ENCODE measurements around the gene PPP6R1. TPM values are rescaled to one million over a fixed set of nuclear protein-coding genes. Genes with fewer than 3 reads are reported as not detected.

Gene PPP6R1
- total and polyA plus RNA-seq, 8 donors, result 15.3 to 33.1 (median 21.5) TPM

DNA sequence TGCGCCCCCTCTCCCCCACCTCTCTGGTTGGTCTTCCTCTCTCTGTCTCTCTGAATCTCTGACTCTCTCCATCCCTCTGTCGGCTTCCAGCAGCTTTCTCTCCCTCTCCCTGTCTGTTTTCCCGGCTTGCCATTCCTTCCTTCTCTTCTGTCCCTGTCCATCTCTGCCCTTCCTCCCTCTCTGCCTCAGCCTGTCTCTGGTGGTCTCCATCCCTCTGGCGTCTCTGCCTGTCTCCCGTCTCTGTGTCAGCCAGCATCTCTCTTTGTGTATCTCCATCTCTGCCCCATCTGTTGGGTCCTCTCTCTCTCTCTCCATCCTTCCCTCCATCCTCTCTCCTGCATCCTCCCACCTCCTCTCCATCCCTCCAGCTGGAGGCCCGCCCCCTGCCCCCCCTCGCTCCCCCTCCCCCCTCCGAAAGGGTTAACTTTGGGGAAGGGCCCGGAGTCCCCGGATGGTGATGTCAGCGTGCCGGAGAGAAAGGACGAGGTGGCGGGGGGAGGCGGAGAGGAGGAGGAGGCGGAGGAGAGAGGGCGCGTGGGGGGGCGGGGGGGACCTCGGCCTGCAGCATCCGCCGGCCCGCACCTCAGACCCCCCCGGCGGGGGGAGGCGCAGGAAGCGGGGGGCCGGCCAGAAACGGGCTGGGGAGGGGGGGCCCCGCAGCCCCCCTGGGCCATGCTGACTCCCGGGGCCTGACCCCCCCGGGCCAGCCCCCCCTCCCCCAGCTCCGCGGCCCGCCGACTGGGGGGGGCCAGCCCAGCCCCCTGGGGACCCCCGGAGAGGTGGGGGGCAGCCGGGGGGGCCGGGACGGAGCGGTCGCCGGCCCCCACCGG is 24.9 kb upstream of the PPP6R1 start, which contains the start of gene BRSK1:
Gene BRSK1, plus strand, starts transcription at position 450 of the 830 bp plus-strand sequence. CDS start 446 bp downstream, outside the sequence.
- ATAC-seq (no peak), DNase-seq (no peak), FAIRE-seq (no peak)
- intact Hi-C loops (cut with DNase I), result no loop called here
- Histone ChIP-seq H3K27ac (no peak within 1 kb of the TSS), H3K36me3 (no peaks in the 10 kb centered on the region), H3K4me1 (peaks cover 5 to 8% (median 6%) of the 10 kb centered on the region in 3 donors), H3K4me3 (peak within 1 kb of the TSS in 1 of 4 donors; percentile 30), H3K27me3 (no peaks in the 10 kb centered on the region), H3K9me3 (no peaks in the 10 kb centered on the region)
- 4 to 12% methylated on average over 15 to 35 of the region's 44 CpGs for WGBS, 2 donors
- TF ChIP-seq, protein P1, sequence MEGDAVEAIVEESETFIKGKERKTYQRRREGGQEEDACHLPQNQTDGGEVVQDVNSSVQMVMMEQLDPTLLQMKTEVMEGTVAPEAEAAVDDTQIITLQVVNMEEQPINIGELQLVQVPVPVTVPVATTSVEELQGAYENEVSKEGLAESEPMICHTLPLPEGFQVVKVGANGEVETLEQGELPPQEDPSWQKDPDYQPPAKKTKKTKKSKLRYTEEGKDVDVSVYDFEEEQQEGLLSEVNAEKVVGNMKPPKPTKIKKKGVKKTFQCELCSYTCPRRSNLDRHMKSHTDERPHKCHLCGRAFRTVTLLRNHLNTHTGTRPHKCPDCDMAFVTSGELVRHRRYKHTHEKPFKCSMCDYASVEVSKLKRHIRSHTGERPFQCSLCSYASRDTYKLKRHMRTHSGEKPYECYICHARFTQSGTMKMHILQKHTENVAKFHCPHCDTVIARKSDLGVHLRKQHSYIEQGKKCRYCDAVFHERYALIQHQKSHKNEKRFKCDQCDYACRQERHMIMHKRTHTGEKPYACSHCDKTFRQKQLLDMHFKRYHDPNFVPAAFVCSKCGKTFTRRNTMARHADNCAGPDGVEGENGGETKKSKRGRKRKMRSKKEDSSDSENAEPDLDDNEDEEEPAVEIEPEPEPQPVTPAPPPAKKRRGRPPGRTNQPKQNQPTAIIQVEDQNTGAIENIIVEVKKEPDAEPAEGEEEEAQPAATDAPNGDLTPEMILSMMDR (IDR thresholded peaks at IDR 0.05), result no peak

DNA sequence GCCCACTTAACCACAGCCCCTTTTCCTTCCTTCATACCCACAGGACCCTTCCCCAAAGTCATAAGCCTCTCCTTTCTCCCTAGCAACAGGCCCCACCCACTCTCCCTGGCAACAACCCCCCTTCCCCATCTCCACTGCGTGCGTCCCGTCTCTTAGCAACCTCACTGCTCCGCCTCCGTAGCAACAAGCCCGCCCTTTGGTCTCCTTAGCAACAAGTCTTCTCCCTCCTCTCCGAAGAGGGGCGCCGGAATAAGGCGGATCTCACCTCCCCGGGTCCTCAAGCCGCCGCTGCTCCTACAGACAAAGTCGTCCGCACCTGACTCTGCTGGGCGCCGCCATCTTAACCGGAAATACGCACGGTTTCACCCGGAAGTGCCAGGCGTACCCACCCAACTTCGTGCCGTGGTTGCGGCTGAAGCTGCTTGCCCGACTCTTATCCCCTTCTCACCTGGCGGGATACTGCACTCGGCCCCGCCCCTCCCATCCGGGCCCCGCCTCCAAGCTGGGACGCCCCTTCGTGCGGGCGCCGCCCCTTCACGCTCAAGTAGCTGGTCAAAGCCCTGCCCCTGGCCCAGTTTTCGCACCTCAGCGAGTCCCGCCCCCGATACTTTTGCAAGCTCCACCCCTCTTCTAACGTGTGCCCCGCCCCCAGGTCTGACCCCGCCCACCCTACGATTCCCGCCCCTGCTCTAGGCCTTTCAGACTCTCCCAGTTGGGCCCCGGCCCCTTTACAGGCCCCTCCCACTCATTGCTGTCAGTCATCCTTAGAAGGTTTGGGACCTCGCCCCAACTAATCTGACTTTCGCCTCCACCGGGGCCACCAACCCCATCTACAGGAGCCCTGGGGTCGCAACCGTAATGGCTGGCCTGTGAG is 21.2 kb upstream of the PPP6R1 start, which contains the start of gene HSPBP1:
Gene HSPBP1, minus strand, starts transcription at position 341 of the 874 bp plus-strand sequence. CDS start 502 bp downstream, outside the sequence.
- H3K27me3 ChIP-seq, result no peaks in the 10 kb centered on the region
- no peak for FAIRE-seq
- peak within 1 kb of the TSS; percentile 51 to 84 (median 60) for H3K4me3 ChIP-seq
- peak within 1 kb of the TSS; percentile 58 to 74 (median 68) for H3K27ac ChIP-seq
- intact Hi-C loops (cut with DNase I), result no loop called here
- no peaks in the 10 kb centered on the region for H3K9me3 ChIP-seq
- TF ChIP-seq, protein P1 (IDR thresholded peaks at IDR 0.05), result no peak
- WGBS, 2 donors, result 4% methylated on average over 52 of the region's 52 CpGs
- H3K4me1 ChIP-seq, result peaks cover 5 to 8% (median 7%) of the 10 kb centered on the region in 3 donors
- peaks cover 0 to 11% (median 0%) of the 10 kb centered on the region in 3 donors for H3K36me3 ChIP-seq
- DNase-seq, result peak; percentile 94 to 99 (median 96)
- peak; percentile 93 to 96 (median 94) for ATAC-seq

DNA sequence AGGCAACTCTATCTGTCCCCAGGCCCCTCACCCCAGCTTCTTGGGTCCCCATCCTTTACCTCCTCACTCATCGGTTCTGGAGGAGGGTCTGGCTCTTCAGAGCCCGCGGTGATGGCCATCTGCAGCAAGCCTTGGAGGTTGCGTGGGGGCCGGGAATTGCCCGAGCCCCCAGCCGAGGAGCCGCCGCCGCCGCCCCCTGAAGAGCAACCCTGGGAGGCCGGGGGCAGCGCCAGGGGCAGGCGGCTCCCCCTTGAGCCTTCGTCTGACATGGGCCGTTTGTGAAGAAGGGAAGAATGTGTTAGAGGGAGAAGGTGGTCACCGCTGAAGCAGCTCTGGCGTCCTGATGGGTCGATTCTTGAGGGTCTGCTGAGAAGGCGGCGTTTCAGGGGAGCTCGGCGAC is 20.5 kb upstream of the PPP6R1 start:
- H3K27me3 ChIP-seq, result no peaks in the 10 kb centered on the region
- H3K4me1 ChIP-seq, result peaks cover 5 to 8% (median 7%) of the 10 kb centered on the region in 3 donors
- peak overlapping the region; percentile 51 to 84 (median 60) for H3K4me3 ChIP-seq
- intact Hi-C loops (cut with DNase I), result no loop called here
- no peak for FAIRE-seq
- WGBS, 2 donors, result 1 to 2% methylated on average over 23 of the region's 23 CpGs
- H3K36me3 ChIP-seq, result peaks cover 0 to 11% (median 0%) of the 10 kb centered on the region in 3 donors
- TF ChIP-seq, protein P1 (IDR thresholded peaks at IDR 0.05), result no peak
- H3K27ac ChIP-seq, result peak overlapping the region in 2 of 4 donors; percentile 58 to 74
- DNase-seq, result no peak
- ATAC-seq, result no peak
- no peaks in the 10 kb centered on the region for H3K9me3 ChIP-seq

DNA sequence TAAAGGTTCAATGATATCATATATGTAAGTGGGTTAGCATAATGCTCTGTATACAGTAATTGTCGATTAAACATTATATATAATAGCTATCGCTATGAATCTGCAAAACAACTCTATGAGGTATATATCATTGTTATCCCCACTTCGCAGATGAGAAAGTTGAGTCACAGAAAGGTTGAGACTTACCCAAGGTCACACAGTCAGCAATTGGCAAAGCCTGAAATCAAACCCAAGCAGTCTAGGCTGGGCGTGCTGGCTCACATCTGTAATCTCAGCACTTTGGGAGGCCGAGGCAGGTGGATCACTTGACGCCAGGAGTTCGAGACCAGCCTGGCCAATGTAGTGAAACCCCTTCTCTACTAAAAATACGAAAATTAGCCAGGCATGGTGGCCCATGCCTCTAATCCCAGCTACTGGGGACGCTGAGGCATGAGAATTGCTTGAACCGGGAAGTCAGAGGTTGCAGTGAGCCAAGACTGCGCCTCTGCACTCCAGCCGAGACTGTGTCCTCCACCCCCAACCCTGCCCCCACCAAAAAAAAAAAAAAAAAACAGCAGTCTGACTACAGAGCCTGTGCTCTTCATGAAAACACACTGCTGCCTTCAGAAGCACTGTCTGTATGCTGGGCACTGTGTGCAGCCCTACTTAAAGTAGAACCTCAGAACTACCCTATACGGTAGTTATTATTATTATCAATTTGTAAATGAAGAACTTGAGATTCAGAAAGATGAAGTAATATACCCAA is 19.7 kb upstream of the PPP6R1 start:
- ATAC-seq (no peak), FAIRE-seq (no peak), DNase-seq (no peak)
- H3K4me3 ChIP-seq, result peak overlapping the region in 1 of 4 donors; percentile 59
- H3K27ac ChIP-seq, result no peak overlapping the region
- H3K36me3 ChIP-seq, result peaks cover 0 to 11% (median 0%) of the 10 kb centered on the region in 3 donors
- no peaks in the 10 kb centered on the region for H3K9me3 ChIP-seq
- WGBS, 2 donors, result 84 to 86% methylated on average over 13 of the region's 13 CpGs
- TF ChIP-seq, protein P1 (IDR thresholded peaks at IDR 0.05), result no peak
- H3K27me3 ChIP-seq, result no peaks in the 10 kb centered on the region
- peaks cover 5 to 8% (median 7%) of the 10 kb centered on the region in 3 donors for H3K4me1 ChIP-seq
- intact Hi-C loops (cut with DNase I), result no loop called here

All from pancreas (tissue), 10 donors.